HG03095 (cell line): ENCODE data around the gene AHDC1.

Experiments used
- ATAC-seq: cut with Tn5 transposase; IDR thresholded peaks from one replicate; pipeline ENCODE4 v1.9.1; 2021; ENCODE audit warnings: moderate library complexity; ENCODE audit not compliant: unreplicated experiment

The AHDC1 gene

GRCh38 chr1:27567146-27567526, 36.8 kb downstream of the AHDC1 start:
- ATAC-seq, result no peak

- no peak for ATAC-seq
Observed at GRCh38 chr1:27566462-27567145, 37.3 kb downstream of the AHDC1 start.

- no peak for ATAC-seq
Observed at GRCh38 chr1:27564710-27565649, 39.0 kb downstream of the AHDC1 start.

GRCh38 chr1:27563591-27564471, 40.1 kb downstream of the AHDC1 start:
- ATAC-seq, result no peak

GRCh38 chr1:27563341-27563590, 40.7 kb downstream of the AHDC1 start:
- no peak for ATAC-seq

GRCh38 chr1:27562534-27563340, 41.2 kb downstream of the AHDC1 start:
- no peak for ATAC-seq

- ATAC-seq, result no peak
Observed at GRCh38 chr1:27562021-27562420, 41.9 kb downstream of the AHDC1 start.

- no peak for ATAC-seq
Observed at GRCh38 chr1:27561124-27561899, 42.6 kb downstream of the AHDC1 start.

GRCh38 chr1:27560268-27561123, 43.4 kb downstream of the AHDC1 start:
- ATAC-seq, result no peak

- ATAC-seq, result no peak
Observed at GRCh38 chr1:27559466-27560030, 44.4 kb downstream of the AHDC1 start.

GRCh38 chr1:27557596-27558340, 46.2 kb downstream of the AHDC1 start:
- no peak for ATAC-seq

- ATAC-seq, result no peak
Observed at GRCh38 chr1:27556781-27557595, 47.0 kb downstream of the AHDC1 start.

- ATAC-seq, result no peak
Observed at GRCh38 chr1:27556435-27556780, 47.5 kb downstream of the AHDC1 start.

GRCh38 chr1:27555700-27556424, 48.1 kb downstream of the AHDC1 start:
- no peak for ATAC-seq

GRCh38 chr1:27554759-27555699, 48.9 kb downstream of the AHDC1 start:
- ATAC-seq, result no peak
